ENCODE results near the gene PEX11A.

Gene PEX11A

GRCh38 chr15:89654847-89655805 is 35.4 kb downstream of the PEX11A start, which contains the start of gene KIF7:
Gene KIF7 (minus strand): TSS chr15:89655467. CDS start chr15:89652930, 2,537 bp downstream.
- no peak for DNase-seq

- DNase-seq, result no peak
Measured at GRCh38 chr15:89654301-89654761, 36.2 kb downstream of the PEX11A start.

- no peak for DNase-seq
Measured at GRCh38 chr15:89653578-89653977, 37.0 kb downstream of the PEX11A start.

GRCh38 chr15:89652666-89653065 is 37.9 kb downstream of the PEX11A start:
- no peak for DNase-seq

GRCh38 chr15:89652131-89652530 is 38.4 kb downstream of the PEX11A start:
- DNase-seq, result no peak

GRCh38 chr15:89649716-89650115 is 40.8 kb downstream of the PEX11A start:
- DNase-seq, result no peak

- no peak for DNase-seq
Measured at GRCh38 chr15:89649013-89649625, 41.4 kb downstream of the PEX11A start.

- no peak for DNase-seq
Measured at GRCh38 chr15:89648106-89649012, 42.2 kb downstream of the PEX11A start.

GRCh38 chr15:89647191-89647851 is 43.2 kb downstream of the PEX11A start:
- peak in 3 of 4 experiments; percentile 25 to 33 (median 29) for DNase-seq

GRCh38 chr15:89646416-89647141 is 44.0 kb downstream of the PEX11A start:
- DNase-seq, result no peak

GRCh38 chr15:89645680-89646079 is 44.9 kb downstream of the PEX11A start:
- no peak for DNase-seq

GRCh38 chr15:89642106-89642505 is 48.4 kb downstream of the PEX11A start:
- no peak for DNase-seq

- no peak for DNase-seq
Measured at GRCh38 chr15:89641053-89641452, 49.5 kb downstream of the PEX11A start.

GRCh38 chr15:89640245-89640644 is 50.3 kb downstream of the PEX11A start:
- no peak for DNase-seq

- DNase-seq, result no peak
Measured at GRCh38 chr15:89633585-89633984, 57.0 kb downstream of the PEX11A start.

- no peak for DNase-seq
Measured at GRCh38 chr15:89632563-89633430, 57.8 kb downstream of the PEX11A start.

GRCh38 chr15:89631902-89632264 is 58.7 kb downstream of the PEX11A start:
- no peak for DNase-seq
